GM19397 (cell line): Measurements from ENCODE around the gene CUX1.
"Not testable (repeated sequence)": the region's sequence is repeated elsewhere in the genome, so short reads cannot be mapped to it uniquely, and the experiment has no call there.

Source experiments
- ATAC-seq: cut with Tn5 transposase; IDR thresholded peaks from one replicate; pipeline ENCODE4 v1.9.1; 2021; ENCODE audit warnings: mild to moderate bottlenecking, moderate library complexity; ENCODE audit not compliant: unreplicated experiment

Gene CUX1

GRCh38 chr7:101867265-101867664 lies 49.8 kb downstream of the CUX1 start:
- ATAC-seq, result no peak

DNA sequence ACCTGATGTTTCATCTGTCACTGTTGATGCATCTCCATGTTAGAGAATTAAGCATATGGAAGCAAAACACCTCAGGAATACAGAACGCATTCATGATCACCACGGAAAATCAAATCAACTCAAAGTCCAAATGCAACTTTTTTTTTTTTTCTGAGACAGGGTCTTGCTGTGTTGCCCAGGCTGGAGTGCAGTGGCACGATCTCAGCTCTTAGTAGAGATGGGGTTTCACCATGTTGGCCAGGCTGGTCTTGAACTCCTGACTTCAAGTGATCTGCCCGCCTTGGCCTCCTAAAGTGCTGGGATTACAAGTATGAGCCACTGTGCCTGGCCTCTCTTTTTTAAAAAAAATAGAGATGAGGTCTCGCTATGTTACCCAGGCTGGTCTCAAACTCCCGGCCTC lies 50.3 kb downstream of the CUX1 start:
- ATAC-seq, result not testable (repeated sequence)

DNA sequence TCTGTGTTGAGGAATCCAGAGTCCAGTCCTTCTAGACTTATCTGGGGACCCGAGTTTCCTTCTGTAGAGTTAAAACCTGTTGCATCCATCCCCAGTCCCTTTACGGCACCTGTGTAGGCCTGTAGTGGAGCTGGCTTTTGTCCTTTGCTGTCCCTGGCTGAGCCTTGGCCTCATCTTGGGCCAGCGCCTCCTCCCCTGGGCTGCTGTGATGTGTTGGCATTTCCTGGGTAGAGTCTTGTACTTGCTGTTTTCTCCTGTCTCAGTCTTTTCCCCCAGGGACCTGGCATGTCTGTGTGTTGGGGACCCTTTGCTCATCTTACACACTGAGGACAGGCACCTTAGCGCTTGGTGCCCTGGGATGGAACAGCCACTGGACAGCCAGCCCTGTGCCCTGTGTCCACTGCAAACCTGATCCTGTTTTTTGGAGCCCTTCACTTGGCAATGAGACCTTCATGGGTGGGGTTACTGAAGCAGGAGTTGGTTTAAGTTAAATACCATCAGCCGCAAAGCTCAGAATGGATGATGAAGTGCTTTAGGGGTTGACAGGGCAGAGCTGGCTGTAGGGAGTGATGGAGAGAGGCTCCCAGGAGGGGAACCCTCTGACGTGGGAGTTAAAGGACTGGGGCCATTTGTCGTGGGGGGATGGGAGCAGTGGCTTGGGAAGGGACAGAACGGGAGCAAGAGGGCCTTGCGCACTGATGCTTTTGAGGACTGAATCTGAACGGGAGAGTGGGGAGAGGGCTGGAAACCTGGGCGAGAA lies 50.9 kb downstream of the CUX1 start:
- ATAC-seq, result no peak

DNA sequence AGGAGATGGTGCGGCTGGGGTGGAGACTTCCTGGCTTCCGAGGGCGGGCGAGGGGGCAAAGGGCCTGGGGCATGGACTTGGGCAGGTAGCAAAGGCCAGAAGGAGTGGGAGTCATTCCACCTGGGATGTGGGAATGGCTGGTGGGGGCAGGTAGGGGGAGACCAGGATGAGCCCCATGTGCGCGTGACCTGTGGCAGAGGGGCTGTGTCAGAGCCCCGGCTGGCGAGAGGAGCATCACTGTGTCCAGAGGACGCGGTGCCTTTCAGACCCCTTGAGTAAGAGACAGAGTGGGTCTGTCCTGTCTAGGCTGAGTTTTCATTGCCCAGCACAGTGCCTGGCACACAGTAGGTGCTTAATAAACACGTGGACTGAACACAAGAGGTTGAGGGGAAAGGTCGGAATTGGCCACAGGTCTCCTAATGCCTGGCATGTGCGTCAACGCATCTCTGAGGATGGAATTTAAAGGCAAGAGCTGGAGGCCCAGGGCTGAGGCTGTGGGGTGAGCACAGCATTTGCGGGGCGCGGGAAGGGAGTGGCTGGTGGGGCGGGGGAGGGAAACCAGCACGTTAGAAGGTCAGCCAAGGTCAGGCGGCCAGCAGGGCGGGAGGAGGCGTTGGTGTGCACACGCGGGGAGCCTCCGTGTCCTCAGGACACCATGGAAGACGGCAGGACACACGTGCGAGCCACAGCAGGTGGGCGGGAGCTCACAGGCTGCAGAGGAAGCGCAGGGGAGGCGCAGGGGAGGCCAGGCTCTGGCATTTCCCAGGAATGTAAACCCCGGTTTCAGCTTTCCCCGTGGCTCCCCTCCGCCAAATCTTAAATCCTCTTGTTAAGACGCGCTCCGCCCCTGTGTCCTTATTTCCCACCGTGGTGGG lies 51.8 kb downstream of the CUX1 start:
- no peak for ATAC-seq

DNA sequence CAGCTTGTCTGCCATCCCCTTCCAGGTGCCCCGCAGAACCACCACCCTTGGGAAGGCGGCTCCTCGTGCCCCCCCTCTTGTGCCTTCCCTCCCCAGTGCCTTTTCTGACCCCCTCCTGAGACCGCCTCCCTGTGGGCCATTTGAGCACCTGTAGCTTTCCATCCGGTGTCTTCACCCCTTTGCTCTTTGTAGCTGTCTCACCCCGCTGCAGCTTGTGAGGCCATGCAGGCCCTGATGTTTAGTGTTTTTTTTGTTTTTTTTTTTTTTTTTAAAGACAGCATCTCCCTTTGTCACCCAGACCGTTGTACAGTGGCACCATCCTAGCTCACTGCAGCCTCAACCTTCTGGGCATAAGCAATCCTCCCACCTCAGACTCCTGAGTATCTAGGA lies 52.5 kb downstream of the CUX1 start:
- no peak for ATAC-seq

- no peak for ATAC-seq
Measured at GRCh38 chr7:101870361-101871062, 53.1 kb downstream of the CUX1 start.

GRCh38 chr7:101871351-101871750 lies 53.9 kb downstream of the CUX1 start:
- no peak for ATAC-seq

GRCh38 chr7:101874028-101874427 lies 56.6 kb downstream of the CUX1 start:
- ATAC-seq, result no peak

DNA sequence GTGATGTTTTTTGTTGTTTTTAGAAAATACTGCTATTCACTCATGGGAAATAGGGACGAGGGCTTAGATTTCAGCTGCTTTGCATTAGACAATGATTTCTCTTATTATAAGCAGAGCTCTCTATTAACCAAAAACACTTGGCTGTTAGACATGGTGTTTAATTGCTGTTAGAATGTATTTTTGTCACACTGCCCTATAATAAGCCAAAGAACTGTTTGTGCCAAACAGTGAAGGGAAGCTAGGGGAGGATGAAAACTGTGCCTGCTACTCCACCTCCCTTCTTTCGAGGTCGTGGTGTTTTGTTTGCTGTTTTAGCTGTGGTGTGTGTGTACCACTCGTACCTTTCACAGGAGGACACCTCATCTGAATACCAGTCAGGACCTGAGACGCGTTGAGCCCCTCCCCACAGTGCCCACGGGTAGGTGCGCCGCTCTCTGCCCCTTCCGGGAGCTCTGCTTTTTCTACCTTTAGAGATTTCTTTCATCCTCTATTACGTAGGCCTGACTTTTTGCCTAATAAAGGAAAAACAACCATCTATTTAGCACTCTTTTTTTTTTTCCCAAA lies 57.9 kb downstream of the CUX1 start:
- ATAC-seq, result no peak

DNA sequence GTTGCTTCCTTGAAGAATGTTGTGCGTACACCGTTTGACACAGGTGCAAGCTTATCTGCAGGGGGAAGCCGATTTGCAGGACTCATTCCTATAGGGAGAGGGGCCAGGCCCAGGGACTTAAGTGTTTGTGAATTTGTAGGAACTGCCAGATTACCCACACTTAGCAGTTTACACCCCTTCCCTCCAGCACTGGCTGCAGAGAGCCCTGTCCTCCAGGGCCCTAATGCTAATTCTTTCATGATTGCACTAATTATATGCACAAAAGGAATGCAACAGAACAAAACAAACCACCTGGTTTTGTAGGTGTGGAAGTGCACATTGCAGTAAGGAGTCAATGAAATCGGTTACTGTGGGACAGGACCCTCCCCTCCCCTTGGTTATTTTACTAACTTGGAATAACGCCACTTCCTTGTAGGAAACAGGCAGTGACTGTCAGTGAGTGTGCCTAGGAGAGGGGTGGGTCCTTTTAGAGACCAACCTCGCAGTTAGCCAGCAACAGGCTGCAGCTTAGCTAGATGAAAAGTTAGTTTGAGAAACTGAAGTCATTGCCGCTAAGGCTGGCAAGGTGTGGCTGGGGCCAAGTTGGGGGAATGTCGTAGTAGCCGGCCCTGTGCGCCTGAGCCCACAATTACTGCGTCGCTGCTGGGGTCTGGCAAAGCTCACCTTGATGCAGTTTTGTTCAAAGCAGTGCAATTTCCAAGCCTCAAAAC lies 60.6 kb downstream of the CUX1 start:
- no peak for ATAC-seq

DNA sequence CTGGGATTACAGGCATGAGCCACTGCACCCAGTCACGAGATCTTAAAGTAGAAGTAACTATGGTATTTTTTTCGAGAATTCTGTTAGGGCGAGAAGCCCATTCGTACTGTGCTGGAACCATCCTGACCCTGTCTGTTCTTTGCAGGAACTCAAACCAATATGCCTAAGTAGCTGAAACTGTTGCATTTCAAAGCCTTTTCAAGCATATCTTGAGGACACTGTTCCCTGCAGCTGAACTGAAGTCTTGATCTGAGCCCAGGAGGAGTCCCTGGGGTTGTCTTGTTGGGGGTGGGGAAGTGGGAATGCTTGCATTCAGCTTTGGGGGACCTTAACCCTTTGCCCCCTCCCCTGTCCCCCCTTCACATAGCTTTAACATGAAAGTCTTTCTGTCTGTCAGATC lies 61.5 kb downstream of the CUX1 start:
- no peak for ATAC-seq

DNA sequence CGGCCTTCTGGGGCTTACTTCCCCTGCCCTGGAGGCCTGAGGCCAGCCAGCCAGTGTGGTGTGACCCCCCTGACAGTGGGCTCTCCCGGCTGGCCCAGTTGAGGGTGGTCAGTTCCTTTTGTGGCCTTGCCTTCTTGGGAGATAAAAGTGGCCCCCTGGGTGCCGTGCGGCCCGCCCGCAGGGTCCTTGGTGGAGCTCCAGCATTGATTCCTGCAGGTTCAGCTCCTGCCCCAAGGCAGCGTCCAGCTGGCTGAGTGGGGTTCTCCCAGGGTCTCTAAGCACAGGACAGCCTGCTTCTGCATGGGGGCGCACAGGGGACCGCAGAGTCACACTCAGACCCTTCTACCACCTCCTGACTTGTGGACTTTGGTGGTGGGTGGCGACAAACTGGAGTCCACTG lies 62.1 kb downstream of the CUX1 start:
- ATAC-seq, result no peak

GRCh38 chr7:101880282-101881054 lies 63.0 kb downstream of the CUX1 start:
- ATAC-seq, result no peak

- no peak for ATAC-seq
Measured at GRCh38 chr7:101882005-101882421, 64.6 kb downstream of the CUX1 start.

- no peak for ATAC-seq
Measured at GRCh38 chr7:101882595-101883564, 65.5 kb downstream of the CUX1 start.

DNA sequence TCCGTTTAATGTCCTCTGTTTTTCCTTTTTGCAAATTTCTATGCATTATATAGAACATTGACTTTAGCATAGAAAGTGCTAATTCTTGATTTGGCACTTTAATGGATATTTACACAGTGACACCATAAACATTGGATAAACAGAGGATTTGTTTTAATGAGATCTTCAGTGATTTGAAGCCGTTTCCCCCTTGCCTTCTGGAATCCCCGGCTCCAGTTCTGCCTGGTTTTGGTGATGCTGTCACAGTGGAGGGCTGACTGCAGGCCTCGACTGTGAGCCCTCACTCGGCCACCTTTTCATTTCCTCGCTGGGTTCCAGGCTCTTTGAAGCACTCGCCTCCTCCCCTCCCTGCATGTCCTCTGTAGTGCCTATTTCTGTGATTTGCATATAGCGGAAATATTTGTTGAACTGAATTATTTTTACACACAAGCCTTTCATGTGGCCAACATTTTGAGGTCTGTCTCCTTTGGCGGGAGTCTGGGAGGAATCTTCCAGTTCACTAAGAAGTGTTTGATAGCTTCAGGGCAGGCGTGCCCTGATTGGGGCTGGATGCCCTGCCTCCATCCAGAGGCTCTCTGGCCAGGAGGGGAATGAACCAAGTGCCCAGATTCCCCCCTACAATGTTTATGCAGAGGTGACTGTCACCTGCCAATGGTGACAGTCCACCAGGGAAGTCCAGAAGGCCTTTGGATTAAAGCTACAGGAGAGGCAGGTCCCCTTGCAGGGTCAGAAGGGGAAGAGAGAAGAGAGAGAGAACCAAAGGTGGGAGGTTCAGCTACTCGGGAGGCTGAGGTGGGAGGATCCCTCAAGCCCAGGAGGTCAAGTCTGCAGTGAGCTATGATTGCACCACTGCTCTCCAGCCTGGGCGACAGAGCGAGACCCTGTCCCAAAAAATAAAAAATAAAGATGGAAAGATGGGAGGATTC lies 67.5 kb downstream of the CUX1 start:
- ATAC-seq, result no peak

DNA sequence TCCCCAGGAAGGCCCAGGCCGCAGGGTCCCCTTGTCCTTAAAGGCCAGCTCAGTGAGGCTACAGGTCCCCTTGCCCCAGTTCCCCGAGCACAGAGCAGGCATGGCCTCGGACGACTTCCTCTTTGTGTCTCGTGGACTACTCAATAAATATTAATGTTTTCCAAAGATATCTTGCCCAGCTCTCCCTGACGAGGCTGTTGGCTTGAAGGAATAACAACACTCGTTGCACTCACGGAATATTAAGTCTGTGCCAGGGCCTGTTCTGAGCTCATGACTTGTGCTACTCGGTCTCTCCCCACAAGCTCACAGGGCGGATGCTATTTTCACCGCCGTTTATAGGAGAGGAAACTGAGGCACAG lies 68.2 kb downstream of the CUX1 start:
- ATAC-seq, result no peak

- ATAC-seq, result not testable (repeated sequence)
Measured at GRCh38 chr7:101887352-101887751, 69.9 kb downstream of the CUX1 start.
